ENCODE measurements around the gene LFNG. TPM values are rescaled to one million over a fixed set of nuclear protein-coding genes. Genes with fewer than 3 reads are reported as not detected.

The LFNG gene
- total RNA-seq, 4 donors from 2014 or later, result 105 to 198 (median 150) TPM

DNA sequence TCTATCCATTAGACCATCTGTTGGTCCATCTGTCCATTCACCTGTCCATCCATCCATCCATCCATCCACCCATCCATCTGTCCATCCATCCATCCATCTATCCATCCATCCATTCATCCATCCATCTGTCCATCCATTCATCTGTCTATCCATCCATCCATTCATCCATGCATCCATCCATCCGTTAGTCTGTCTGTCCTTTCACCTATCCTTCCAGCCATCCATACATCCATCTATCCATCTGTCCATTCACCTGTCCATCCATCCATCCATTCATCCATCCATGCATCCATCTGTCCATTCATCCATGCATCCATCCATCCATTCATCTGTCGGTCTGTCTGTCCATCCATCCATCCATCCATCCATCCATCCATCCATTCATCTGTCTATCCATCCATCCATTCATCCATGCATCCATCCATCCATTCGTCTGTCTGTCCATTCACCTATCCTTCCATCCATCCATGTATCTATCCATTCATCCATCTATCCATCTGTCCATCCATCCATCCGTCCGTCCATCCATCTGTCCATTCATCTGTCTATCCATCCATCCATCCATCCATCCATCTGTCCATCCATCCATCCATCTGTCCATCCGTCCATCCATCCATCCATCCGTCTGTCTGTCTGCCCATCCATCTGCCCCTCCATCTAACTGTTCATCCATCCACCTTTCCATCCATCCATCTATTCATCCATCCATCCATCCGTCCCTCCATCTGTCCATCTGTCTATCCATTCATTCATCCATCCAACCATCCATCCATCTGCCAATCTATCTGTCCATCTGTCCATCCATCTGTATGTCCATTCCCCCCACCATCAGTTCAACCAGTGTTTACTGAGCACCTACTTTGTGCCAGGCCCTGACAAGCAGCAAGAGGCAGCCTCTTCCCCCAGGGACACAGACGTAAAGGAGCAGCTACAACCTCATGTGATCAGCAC, 4.8 kb upstream of the LFNG start:
- Histone ChIP-seq H3K27me3 (no peaks in the 10 kb centered on the region), H3K9me3 (no peaks in the 10 kb centered on the region), H3K36me3 (no peaks in the 10 kb centered on the region), H3K4me3 (no peak overlapping the region), H3K4me1 (peaks cover 47% of the 10 kb centered on the region), H3K27ac (no peak overlapping the region)
- TF ChIP-seq EP300 (IDR thresholded peaks at IDR 0.05), result no peak
- no peak for TF ChIP-seq POLR2A (IDR thresholded peaks at IDR 0.05)
- no peak for TF ChIP-seq POLR2AphosphoS5 (IDR thresholded peaks at IDR 0.05)
- TF ChIP-seq, protein P1, sequence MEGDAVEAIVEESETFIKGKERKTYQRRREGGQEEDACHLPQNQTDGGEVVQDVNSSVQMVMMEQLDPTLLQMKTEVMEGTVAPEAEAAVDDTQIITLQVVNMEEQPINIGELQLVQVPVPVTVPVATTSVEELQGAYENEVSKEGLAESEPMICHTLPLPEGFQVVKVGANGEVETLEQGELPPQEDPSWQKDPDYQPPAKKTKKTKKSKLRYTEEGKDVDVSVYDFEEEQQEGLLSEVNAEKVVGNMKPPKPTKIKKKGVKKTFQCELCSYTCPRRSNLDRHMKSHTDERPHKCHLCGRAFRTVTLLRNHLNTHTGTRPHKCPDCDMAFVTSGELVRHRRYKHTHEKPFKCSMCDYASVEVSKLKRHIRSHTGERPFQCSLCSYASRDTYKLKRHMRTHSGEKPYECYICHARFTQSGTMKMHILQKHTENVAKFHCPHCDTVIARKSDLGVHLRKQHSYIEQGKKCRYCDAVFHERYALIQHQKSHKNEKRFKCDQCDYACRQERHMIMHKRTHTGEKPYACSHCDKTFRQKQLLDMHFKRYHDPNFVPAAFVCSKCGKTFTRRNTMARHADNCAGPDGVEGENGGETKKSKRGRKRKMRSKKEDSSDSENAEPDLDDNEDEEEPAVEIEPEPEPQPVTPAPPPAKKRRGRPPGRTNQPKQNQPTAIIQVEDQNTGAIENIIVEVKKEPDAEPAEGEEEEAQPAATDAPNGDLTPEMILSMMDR (IDR thresholded peaks at IDR 0.05), result no peak
- 77% methylated on average over 9 of the region's 9 CpGs for WGBS
- no peak for DNase-seq (ENCODE audit: low spot score in 2 of 2)

GRCh38 chr7:2515424-2516193, 4.0 kb upstream of the LFNG start:
- Histone ChIP-seq H3K36me3 (no peaks in the 10 kb centered on the region), H3K4me3 (no peak overlapping the region), H3K27ac (no peak overlapping the region), H3K27me3 (no peaks in the 10 kb centered on the region), H3K4me1 (peaks cover 48% of the 10 kb centered on the region), H3K9me3 (no peaks in the 10 kb centered on the region)
- WGBS, result 100% methylated on average over 1 of the region's 15 CpGs
- TF ChIP-seq, protein P1 (IDR thresholded peaks at IDR 0.05), result no peak
- TF ChIP-seq EP300 (IDR thresholded peaks at IDR 0.05) (no peak), POLR2A (IDR thresholded peaks at IDR 0.05) (no peak), POLR2AphosphoS5 (IDR thresholded peaks at IDR 0.05) (no peak)
- DNase-seq (ENCODE audit: low spot score in 2 of 2), result no peak

DNA sequence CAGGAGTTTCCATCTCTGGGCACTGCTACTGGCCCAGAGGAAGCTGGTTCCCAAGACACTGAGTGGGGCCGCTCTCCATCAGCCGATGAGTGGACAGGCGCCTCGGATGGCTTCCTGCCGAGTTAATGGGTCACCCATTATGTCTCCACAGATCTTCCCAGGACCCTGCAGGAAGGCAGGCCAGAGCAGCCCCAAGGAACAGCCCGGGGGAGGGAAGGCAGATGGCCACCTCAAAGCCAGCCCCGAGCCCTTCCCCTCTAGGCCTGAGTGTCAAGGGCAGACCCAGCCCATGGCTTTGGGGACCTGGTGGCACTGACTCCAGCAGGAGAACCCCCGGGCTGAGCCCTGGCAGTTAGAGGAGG, 3.4 kb upstream of the LFNG start:
- no peak for TF ChIP-seq EP300 (IDR thresholded peaks at IDR 0.05)
- TF ChIP-seq POLR2AphosphoS5 (IDR thresholded peaks at IDR 0.05), result no peak
- no peak for TF ChIP-seq POLR2A (IDR thresholded peaks at IDR 0.05)
- TF ChIP-seq, protein P1 (IDR thresholded peaks at IDR 0.05), result no peak
- DNase-seq (ENCODE audit: low spot score in 2 of 2), result no peak
- H3K27me3 ChIP-seq, result peaks cover 3% of the 10 kb centered on the region
- no peaks in the 10 kb centered on the region for H3K36me3 ChIP-seq
- no CpG with 5 or more reads among the region's 8 CpGs for WGBS
- peaks cover 49% of the 10 kb centered on the region for H3K4me1 ChIP-seq
- no peak overlapping the region for H3K27ac ChIP-seq
- no peak overlapping the region for H3K4me3 ChIP-seq
- no peaks in the 10 kb centered on the region for H3K9me3 ChIP-seq

DNA sequence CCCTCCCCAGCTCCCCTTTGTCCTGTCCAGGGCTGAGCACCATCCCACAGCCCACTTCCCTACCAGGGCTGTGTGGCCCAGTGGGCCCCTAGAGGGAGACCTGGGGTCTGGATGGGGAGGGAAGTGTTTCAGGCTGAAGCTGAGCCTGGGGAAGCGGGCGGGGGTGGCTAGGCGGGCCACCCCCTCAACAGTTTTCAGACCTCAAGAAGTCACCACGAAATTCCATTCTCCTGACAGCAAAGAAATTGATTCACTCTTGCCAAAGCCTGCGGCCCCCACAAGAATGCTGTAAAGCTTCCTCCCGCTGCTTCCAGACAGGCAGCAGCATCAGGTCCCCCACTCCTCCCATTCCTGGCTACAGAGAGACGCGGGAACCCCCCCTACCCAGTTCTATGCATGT, 2.5 kb upstream of the LFNG start:
- H3K36me3 ChIP-seq, result no peaks in the 10 kb centered on the region
- H3K27me3 ChIP-seq, result peaks cover 7% of the 10 kb centered on the region
- TF ChIP-seq EP300 (IDR thresholded peaks at IDR 0.05) (no peak), POLR2A (IDR thresholded peaks at IDR 0.05) (no peak), POLR2AphosphoS5 (IDR thresholded peaks at IDR 0.05) (no peak)
- TF ChIP-seq, protein P1 (IDR thresholded peaks at IDR 0.05), result no peak
- H3K27ac ChIP-seq, result no peak overlapping the region
- WGBS, result 74% methylated on average over 4 of the region's 8 CpGs
- DNase-seq (ENCODE audit: low spot score in 2 of 2), result no peak
- H3K9me3 ChIP-seq, result no peaks in the 10 kb centered on the region
- H3K4me3 ChIP-seq, result no peak overlapping the region
- peaks cover 49% of the 10 kb centered on the region for H3K4me1 ChIP-seq
